HS-5 (cell line): ENCODE measurements around the gene NUBPL.
"Not testable (repeated sequence)": the region's sequence is repeated elsewhere in the genome, so short reads cannot be mapped to it uniquely, and the experiment has no call there.

Source experiments
- DNase-seq: peaks from one replicate; pipeline ENCODE4 v3.0.0-alpha.2; 2012; ENCODE audit warnings: low read depth

Gene NUBPL

DNA sequence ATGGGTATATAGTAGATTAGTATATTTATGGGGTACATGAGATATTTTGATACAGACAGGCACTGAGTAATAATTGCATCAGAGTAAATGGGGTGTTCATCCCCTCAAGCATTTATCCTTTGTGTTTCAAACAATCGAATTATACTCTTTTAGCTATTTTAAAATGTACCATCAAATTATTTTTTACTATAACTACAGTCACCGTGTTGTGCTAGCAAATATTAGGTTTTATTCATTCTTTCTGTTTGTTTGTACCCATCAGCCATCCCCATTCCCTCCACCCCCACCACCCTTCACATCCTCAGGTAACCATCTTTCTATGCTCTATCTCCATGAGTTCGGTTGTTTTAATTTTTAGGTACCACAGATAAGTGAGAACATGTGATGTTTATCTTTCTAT, 115.8 kb downstream of the NUBPL start:
- no peak for DNase-seq

DNA sequence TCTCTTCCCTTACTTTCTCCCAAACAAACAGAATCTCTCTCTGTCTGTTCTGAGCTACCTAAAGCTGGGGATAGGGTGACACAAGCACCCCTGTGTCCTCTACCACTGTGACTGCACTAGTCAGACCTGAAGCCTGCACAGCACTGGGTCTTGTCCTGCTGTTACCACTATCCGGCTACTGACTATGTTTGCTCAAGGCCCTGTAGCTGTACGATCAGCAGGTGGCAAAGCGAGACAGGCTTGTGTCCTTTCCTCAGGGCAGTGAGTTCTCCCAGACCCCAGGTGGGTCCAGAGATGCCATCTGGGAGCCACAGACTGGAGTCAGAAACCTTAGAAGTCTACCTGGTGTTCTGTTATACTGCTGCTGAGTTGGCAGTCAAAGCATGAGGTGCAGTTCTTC, 116.4 kb downstream of the NUBPL start:
- DNase-seq: no peak

DNA sequence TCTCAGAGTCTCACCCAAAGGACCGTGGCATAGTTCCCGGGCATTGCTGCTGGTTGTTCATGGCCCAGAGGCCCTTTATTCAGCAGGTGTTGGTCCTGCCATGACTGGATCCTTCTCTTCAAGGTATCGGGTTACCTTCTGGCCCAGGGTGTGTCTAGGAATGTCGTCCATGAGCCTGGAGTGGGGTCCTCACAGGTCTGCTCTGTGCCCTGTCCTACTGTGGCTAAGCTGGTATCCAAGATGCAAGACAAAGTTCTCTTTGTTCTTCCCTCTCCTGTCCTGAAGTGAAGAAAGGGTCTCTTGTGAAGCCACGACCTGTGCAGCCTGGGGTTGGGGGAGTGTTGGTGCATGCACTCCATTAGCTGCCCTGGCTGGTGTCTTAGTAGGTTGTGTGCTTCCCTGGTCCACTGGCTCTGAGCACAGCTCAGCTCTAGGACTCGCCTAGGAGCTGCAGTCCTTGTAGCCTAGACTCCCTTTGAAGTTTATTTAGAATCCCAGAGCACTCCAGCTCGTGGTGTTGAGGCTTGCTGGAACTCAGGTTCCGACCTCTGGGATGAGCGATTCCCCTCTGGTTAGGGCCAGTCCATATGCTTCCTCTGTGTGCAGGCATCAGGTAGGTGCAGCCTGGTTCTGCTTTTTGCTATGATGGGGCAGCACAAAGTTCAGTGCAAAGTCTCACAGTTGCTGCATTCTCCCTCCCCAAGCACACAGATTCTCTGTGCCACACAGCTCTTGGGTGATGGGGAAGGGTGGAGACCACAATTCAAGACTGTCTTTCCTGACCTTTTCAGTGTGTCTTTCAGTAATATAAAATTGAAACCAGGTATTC, 117.4 kb downstream of the NUBPL start:
- DNase-seq: no peak

DNA sequence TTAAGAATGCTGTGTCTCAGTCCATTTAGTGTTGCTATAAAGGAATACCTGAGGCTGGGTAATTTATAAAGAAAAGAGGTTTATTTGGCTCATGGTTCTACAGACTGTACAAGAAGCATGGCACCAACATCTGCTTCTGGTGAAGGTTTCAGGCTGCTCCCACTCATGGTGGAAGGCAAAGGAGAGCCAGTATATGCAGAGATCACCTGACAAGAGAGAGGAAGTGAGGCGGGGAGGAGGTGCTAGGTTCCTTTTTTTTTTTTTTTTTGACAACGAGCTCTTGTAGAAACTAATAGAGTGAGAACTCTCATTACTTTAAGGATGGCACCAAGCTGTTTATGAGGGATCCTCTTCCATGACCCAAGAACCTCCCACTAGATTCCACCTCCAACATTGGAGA, 121.6 kb downstream of the NUBPL start:
- DNase-seq: no peak

DNA sequence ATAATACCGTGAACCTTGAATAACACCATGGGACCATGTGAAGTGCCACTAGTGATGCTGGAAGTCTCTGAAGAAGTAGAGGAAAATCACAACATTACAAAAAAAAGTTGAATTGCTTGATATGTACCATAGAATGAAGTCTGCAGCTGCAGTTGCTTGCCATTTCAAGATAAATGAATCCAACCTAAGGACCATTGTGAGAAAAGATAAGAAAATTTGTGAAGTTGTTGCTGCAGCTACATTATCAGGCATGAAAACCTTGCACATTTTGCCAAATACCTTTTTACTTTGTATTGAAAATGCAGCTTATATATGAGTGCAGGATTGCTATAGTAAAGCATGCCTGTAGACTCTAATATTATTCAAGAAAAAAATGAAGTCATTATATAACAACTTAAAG, 126.5 kb downstream of the NUBPL start:
- DNase-seq: no peak

DNA sequence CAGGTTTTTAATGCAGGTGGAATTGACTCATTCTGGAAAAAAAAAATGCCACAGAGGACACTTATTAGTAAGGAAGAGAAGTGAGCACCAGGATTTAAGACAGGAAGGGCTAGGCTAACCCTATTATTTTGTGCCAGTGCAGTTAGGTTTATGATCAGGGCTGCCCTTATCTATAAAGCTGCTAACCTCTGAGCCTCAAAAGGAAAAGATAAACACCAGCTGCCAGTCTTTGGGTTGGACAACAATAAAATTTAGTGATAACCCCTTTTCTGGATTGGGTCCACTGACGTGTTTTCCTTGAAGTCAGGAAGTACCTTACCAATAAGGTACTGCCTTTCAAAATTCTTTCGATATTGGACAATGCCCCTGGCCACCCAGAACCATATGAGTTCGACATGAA, 128.9 kb downstream of the NUBPL start:
- DNase-seq: no peak

DNA sequence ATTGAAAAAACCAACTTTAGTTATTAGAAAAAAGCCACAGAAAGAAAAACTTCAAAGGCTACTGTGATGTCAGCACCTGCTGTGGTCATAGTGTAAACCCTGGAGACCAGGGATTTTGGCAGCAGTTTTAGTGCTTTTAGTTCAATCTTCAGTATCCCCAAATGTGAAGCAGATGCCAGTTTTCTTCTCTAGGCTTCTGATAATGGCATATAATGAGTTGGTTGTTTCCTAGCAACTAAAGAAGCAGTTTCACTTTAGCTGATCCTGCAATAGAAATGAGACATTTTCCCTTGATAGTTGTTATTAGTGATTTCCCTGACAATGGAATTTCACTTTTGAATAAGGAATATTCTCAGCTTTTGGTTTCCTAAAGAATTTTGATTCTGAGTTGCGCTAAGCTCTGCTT, 131.2 kb downstream of the NUBPL start:
- DNase-seq: no peak

DNA sequence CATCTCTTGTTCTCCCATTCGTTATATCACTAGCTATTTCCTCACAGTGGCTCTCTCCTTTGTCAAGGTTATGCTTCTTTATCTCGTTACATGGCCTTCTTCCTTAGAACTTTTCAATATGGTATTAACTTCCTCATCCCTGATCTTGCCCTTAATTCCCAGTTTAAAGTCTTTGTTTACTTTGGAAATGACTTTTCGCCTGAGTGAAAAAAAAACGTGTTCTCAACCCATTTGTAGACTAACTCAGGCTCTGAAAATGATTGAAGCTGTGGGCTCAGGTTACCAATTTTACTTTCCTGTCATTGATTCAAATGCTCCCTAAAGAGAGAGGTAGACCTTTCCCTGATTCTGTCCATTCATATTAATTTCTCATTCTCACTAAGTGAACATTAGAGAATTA, 135.2 kb downstream of the NUBPL start:
- DNase-seq: no peak

DNA sequence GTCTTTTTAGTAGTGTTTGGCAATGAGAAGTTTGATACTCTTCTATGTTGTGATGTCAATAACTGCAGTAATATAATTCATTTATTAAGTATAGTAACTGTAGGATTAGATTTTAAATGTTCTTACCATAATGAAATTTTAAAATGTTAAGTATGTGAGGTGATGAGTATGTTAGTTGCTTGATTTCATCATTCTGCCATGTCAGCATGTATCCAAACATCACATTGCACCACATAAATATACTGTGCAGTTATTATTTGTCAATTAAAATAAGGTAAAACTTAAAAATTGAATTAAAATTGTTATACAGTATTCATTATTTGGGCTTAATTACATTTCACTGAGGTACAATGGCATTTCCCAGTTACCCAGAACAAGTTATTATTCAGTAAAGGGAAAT, 138.6 kb downstream of the NUBPL start:
- no peak for DNase-seq

DNA sequence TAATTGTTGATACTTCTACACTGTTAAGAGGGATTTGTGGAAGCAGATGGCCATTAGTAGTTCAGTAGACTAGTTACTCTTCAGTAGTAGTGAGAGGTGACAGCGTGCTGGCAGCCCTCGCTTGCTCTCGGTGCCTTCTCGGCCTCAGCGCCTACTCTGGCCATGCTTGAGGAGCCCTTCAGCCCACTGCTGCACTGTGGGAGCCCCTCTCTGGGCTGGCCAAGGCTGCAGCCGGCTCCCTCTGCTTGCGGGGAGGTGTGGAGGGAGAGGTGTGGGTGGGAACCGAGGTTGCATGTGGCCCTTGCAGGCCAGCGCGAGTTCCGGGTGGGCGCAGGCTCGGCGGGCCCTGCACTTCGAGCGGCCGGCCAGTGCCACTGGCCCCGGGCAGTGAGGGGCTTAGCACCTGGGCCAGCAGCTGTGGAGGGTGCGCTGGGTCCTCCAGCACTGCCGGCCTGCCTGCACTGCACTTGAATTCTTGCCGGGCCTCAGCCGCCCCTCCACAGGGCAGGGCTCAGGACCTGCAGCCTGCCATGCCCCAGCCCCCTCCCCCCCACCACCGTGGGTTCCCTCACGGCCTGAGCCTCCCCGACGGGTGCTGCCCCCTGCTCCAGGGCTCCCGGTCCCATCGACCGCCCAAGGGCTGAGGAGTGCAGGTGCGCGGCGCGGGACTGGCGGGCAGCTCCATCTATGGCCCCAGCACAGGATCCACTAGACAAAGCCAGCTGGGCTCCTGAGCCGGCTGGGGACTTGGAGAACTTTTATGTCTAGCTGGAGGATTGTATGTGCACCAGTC, 139.3 kb downstream of the NUBPL start:
- no peak for DNase-seq

DNA sequence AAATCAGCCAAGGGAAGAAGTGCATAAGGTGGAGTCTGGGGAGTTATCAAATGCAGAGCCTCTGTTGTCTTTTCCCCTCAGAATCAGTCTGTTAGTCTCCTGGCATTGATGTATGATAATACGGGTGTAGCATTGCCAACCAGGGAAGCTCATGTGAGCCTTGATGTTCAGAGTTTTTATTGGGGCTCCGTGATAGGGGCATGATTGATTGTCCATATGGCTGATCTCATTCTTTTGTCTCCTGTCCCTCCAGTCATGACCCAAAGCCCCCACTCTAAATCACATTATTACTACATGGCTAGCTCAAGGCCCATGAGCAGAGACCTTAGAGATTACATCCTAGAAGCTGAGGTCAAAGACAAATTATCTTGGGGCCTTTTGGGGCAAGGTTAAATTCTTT, 140.9 kb downstream of the NUBPL start:
- no peak for DNase-seq

DNA sequence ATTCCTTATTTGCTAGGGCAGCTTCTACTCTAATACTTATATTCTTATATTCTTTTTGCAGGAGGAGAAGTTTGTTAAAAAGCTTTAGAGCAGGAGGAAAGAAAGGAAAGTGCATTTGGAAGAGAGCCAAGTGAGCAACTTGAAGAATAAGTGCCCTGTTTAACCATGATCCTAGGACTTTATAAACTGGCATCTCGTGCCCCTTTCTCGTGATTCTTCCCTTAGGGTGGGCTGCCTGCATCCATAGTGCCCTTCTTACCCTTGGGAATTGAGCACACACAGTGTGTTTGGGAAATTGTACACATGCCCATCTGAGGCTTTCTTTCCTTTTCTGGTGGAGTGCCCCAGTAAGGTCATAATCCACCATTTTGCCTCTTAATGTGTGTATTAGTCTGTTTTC, 141.9 kb downstream of the NUBPL start:
- DNase-seq: no peak

DNA sequence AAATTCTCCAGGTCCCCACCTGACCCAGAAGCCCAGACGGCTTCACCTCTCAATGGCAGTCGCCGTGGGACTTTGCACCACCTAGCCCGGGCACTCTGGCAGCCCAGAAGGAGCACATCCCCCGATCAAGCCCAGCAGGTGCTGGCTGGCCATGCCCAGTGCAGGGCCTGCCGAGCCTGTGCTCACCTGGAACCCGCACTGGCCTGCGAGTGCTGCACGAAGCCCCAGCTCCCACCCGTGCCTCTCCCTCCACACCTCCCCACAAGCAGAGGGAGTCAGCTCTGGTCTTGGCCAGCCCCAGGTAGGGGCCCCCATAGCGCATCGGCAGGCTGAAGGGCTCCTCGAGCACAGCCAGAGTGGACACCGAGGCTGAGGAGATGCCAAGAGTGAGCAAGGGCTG, 144.5 kb downstream of the NUBPL start:
- no peak for DNase-seq

DNA sequence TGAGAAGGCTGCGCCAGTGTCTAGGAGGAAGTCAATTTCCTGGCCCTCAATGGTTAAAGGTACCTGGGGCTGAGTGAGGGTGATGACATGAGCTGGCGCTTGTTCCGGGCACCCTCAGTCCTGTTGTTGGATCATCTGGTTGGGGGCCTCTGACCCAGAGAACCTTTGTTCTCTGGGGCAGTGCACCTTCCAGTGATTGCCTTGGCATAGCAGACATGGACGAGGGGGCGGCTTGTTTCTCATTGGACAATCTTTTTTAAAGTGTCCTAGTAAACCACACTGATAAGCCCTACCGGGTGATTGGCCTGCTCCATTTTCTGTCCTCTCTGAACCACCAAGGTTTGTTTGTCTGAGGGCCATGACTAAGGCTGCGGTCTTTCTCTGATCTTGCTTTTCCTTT, 147.5 kb downstream of the NUBPL start:
- DNase-seq: not testable (repeated sequence)

DNA sequence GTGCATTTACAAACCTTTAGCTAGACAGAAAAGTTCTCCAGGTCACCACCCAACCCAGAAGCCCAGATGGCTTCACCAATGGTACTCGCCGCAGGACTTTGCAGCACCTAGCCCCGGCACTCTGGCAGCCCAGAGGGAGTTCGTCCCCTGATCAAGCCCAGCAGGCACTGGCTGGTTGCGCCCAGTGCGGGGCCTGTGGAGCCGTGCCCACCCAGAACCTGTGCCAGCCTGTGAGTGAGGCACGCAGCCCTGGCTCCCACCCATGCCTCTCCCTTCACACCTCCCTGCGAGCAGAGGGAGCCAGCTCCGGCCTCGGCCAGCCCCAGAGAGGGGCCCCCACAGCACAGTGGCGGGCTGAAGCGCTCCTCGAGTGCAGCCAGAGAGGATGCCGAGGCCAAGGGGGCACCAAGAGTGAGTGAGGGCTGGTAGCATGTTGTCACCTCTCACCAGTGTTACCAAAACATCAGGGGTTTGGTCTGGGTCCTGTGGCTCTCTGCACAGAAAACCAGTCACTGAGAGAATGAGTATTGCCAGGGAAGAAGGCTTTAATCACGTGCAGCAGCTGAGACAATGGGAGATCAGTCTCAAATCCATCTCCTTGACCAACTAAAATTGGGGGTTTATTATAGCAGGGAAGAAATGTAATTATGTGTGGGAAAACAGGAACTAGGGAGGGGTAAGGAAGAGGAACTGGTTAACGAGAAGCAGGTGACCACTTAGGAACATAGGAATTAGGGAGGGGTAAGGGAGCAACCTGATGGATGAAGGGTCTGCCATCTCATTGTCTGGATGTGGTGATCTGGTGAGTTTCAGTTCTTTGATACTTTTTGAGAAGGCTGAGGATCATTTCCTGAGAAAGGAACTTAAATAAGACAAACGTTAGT, 151.3 kb downstream of the NUBPL start:
- no peak for DNase-seq

DNA sequence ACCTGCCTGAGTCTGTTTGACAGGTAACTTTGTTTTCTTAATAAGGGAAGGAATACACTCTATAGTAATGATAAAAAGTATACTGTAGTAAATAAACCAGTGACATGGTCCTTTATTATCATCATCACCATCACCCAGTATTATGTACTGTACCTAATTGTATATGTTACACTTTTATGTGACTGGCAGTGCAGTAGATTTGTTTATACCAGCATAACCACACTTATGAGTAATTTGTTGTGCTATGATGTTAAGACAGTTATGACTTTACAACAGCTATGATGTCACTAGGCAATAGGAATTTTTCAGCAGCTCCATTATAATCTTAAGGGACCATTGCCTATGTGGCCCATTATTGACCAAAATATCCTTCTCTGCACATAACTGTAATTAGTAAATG, 155.0 kb downstream of the NUBPL start:
- DNase-seq: no peak

DNA sequence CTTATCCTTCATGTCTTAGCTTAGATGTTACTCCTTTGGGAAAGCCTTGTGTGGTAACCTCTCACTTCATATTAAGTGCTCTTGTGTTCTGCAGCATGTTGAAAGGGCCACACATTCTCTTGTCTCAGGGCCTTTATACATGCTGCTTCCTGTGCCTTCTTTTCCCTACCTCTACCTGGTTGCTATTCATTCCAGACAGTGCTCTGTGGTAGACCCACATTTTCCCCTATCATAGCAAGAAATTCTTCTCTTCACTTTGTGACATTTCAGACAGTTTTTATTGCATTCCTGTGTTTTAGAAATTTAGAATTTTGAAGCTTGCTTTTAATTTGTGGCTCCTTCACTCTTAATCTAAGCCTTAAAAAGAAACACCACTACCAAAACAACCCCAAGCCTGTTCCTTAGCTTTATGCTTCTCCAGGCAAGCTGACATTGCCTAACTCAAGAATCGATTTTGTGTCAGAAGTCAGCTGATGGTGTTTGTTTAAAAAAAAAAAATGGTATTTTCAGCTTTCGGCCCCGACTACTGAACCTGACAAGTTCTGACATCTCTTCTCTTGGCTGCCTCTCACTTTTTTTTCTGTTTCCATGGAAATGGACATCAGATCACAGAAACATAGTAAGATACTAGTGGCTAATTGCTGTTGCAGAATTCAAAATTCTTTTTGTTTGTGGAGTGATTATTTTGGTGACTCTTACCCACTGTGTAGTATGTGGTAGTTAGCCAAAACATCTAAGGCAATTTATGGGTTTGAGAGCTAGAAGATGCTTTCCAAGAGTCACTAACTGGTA, 156.3 kb downstream of the NUBPL start:
- DNase-seq: no peak

DNA sequence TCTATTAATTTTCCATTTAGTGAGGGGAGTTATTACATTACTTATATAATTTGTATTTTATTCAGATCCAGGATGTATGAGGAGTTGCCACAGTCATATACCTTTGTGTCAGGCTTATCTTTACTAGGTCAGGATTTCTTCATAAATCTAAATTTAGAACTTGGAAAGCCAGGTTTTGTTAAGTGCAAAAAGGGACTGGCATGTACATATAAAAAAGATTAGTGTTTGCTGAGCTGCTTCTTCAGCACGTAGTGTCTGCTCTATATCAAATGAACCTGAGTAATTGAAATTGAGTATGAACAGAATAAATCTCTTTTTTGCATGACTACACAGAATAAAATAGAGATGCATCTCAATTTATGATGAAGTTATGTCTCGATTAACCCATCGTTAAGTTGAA, 157.4 kb downstream of the NUBPL start:
- DNase-seq: no peak

DNA sequence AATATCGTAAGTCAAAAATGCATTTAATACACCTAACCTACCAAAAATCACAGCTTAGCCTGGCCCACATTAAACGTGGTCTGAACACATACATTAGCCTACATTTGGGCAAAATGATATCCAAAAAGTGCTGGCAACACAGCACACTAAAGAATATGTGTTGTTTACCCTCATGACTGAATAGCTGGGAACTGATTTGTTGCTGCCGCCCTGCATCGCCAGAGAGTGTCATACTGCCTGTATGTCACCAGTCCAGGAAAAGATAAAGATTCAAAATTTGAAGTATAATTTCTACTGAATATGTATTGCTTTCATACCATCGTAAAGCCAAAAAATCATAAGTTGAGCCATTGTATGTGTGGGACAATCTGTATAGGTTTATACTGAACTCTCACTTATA, 157.8 kb downstream of the NUBPL start:
- no peak for DNase-seq

DNA sequence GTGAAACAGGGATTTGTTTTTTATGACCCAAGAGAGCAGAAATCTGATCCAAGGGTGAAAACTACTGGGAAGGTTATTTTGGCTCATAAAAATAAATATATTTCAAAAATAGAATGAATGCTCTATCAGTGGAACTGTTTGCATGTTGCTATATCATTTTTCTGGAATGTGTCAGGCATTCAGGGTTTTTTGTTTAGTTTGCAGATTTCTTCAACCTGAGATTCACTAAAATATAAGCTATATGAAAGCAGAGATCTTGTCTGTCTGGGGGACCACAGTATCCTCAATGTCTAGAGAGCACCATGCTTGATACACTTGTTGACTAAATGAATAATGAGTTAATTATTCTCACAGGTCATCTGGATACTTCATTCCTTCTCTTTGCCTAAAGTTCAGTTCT, 165.1 kb downstream of the NUBPL start:
- DNase-seq: no peak

DNA sequence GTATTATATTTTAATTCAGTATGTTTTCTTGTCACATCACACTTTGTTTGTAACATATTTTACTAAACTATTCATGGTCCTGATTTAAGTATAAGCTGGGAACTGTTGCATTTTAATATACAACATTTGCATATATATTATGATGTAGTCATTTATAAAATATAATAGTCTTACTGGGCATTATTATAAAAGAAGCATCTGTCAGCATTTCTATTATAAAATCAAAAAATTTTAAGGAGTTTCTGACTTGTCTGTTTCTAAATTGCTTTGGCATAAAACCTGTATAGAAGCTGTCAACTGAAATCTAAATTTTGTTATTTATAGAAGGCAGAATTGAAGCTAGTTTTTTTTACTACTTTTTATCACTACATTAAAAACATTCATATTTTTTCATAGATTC, 166.6 kb downstream of the NUBPL start:
- no peak for DNase-seq

DNA sequence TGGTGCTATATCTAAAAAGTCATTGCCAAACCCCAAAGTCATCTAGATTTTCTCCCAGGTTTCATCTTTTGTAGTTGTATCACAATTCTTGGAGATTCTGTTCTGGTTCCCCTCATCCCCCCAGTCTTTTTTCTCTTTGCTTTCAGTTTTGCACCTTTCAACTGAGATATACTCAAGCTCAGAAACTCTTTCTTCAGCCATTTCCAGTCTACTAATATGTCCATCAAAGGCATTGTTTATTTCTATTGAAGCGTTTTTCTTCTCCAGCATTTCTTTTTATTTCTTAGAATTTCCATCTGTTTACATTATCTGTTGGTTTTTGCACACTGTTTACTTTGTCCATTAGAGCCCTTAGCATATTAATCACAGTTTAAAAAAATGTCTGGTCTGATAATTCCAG, 179.5 kb downstream of the NUBPL start:
- no peak for DNase-seq
